NCI-H1417 (cell line): ENCODE results near the gene THSD8.
"Not testable (repeated sequence)": the region's sequence is repeated elsewhere in the genome, so short reads cannot be mapped to it uniquely, and the experiment has no call there.

Source experiments
- DNase-seq, 3 experiments: peaks; one replicate each; lab custom pipeline; 2025; lab: John Stamatoyannopoulos, UW

THSD8 gene

GRCh38 chr19:12792051-12792852 lies 9.6 kb upstream of the THSD8 start:
- peak; percentile 31 to 82 (median 71) for DNase-seq

- no peak for DNase-seq
Measured at GRCh38 chr19:12792853-12793289, 9.0 kb upstream of the THSD8 start.

GRCh38 chr19:12793290-12794195 lies 8.3 kb upstream of the THSD8 start:
- DNase-seq = peak; percentile 83 to 97 (median 96)

- peak in 1 of 3 experiments; percentile 42 for DNase-seq
Measured at GRCh38 chr19:12794196-12794941, 7.5 kb upstream of the THSD8 start.

GRCh38 chr19:12794971-12795381 lies 6.9 kb upstream of the THSD8 start:
- no peak for DNase-seq

GRCh38 chr19:12796146-12797071 lies 5.5 kb upstream of the THSD8 start:
- peak; percentile 73 to 93 (median 80) for DNase-seq

GRCh38 chr19:12797141-12797587 lies 4.7 kb upstream of the THSD8 start:
- no peak for DNase-seq

- not testable (repeated sequence) for DNase-seq
Measured at GRCh38 chr19:12797607-12798006, 4.3 kb upstream of the THSD8 start.

- no peak for DNase-seq
Measured at GRCh38 chr19:12799742-12800465, 2.0 kb upstream of the THSD8 start.

- DNase-seq = no peak
Measured at GRCh38 chr19:12800466-12800770, 1.5 kb upstream of the THSD8 start.

GRCh38 chr19:12800923-12801465 lies 875 bp upstream of the THSD8 start:
- peak in 2 of 3 experiments; percentile 80 to 83 for DNase-seq

- peak in 1 of 3 experiments; percentile 18 for DNase-seq
Measured at GRCh38 chr19:12802267-12803106, 618 bp downstream of the THSD8 start.

GRCh38 chr19:12804051-12804450 lies 2.2 kb downstream of the THSD8 start:
- DNase-seq = no peak

- peak; percentile 86 to 94 (median 94) for DNase-seq
Measured at GRCh38 chr19:12806242-12807081, 4.6 kb downstream of the THSD8 start, which contains the start of gene RNASEH2A. Gene RNASEH2A (plus strand): TSS chr19:12806584. CDS start chr19:12806674, 90 bp downstream.

- no peak for DNase-seq
Measured at GRCh38 chr19:12815088-12815487, 13.2 kb downstream of the THSD8 start.

- DNase-seq = not testable (repeated sequence)
Measured at GRCh38 chr19:12817188-12817587, 15.3 kb downstream of the THSD8 start.

- not testable (repeated sequence) for DNase-seq
Measured at GRCh38 chr19:12817810-12818209, 15.9 kb downstream of the THSD8 start.

GRCh38 chr19:12821761-12822160 lies 19.9 kb downstream of the THSD8 start:
- DNase-seq = no peak
